A673 (cell line): ENCODE results near the gene LTN1.

Source experiments
- CTCF ChIP-seq: fragments of 300-800, 200-600 bp; sonication (generic); conservative IDR thresholded peaks from 2 replicates; pipeline ENCODE4 v1.5.1; 2017; ENCODE audit warnings: low read depth, mild to moderate bottlenecking, antibody characterized with exemption, low read length, moderate library complexity, mixed read lengths
- EZH2 ChIP-seq: fragments of 200-600 bp; sonication (generic); IDR thresholded peaks from 2 replicates; pipeline ENCODE4 v1.6.1; 2017; ENCODE audit warnings: borderline replicate concordance, low read depth, mild to moderate bottlenecking, mixed read lengths, antibody characterized with exemption, low read length; ENCODE audit not compliant: poor library complexity, severe bottlenecking

- TF ChIP-seq CTCF (no peak), EZH2 (no peak)
Observed at GRCh38 chr21:28913071-28913470, 79.6 kb downstream of the LTN1 start.
